Measurements from ENCODE around the gene RAD50.

DNA sequence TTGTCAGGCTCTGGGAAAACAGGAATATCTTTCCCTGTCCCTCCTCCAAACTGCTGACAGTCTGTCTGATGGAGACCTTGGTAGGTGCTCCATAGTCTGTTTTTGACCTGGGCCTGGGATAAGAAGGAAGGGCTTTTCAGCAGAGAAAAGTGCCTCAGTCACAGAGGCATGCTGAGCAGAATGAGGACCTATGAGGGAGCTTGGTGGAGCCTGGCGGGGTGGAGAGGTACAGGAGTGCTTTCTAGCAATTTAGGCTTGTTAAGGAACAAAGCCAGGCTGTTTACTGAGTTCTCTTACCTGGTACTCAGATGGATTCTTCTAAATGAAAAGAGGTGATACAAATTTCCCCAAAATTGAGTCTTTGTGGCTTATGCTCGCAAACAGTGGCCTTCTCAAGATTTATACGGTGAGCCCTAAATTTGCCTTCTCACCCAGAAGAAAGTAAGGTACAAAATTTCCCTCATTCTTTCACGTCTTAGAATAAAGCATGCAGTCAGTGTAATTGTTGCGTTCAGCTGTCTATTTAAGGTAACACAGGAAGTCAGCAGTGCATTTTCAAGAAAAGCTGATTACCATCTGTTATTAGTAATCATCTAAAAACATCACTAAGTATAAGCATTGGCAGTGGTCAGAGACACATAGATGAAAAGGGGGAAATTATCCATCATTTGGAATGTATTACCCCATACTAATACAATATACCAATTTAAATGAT, 72.6 kb downstream of the RAD50 start:
- TF ChIP-seq, protein P1, sequence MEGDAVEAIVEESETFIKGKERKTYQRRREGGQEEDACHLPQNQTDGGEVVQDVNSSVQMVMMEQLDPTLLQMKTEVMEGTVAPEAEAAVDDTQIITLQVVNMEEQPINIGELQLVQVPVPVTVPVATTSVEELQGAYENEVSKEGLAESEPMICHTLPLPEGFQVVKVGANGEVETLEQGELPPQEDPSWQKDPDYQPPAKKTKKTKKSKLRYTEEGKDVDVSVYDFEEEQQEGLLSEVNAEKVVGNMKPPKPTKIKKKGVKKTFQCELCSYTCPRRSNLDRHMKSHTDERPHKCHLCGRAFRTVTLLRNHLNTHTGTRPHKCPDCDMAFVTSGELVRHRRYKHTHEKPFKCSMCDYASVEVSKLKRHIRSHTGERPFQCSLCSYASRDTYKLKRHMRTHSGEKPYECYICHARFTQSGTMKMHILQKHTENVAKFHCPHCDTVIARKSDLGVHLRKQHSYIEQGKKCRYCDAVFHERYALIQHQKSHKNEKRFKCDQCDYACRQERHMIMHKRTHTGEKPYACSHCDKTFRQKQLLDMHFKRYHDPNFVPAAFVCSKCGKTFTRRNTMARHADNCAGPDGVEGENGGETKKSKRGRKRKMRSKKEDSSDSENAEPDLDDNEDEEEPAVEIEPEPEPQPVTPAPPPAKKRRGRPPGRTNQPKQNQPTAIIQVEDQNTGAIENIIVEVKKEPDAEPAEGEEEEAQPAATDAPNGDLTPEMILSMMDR (IDR thresholded peaks at IDR 0.05), result no peak
- no peak for TF ChIP-seq POLR2A (IDR thresholded peaks at IDR 0.05)
